Ascending aorta (tissue), 2 donors: ENCODE data around the gene AFF3. TPM values are rescaled to one million over a fixed set of nuclear protein-coding genes. Genes with fewer than 3 reads are reported as not detected.

Experiments
- DNase-seq, 2 donors: peaks; one replicate each; pipeline ENCODE4 v3.0.0-alpha.2; 2019; ENCODE audit warnings: low spot score in 2 of 2
- H3K27ac ChIP-seq, 2 donors: fragments of 200-600 bp; sonication (generic); one replicate each; pipeline ENCODE4 v1.5.1; 2016 to 2017; ENCODE audit warnings: mild to moderate bottlenecking in 1 of 2
- H3K27me3 ChIP-seq: fragments of 200-600 bp; sonication (generic); one replicate; pipeline ENCODE4 v1.5.1; 2017
- H3K36me3 ChIP-seq, 2 donors: fragments of 200-600 bp; sonication (generic); one replicate each; pipeline ENCODE4 v1.5.1; 2016
- H3K4me1 ChIP-seq, 2 donors: fragments of 200-600 bp; sonication (generic); one replicate each; pipeline ENCODE4 v1.5.1; 2016 to 2017; ENCODE audit warnings: mild to moderate bottlenecking in 1 of 2
- H3K4me3 ChIP-seq, 2 donors: fragments of 200-600 bp; sonication (generic); one replicate each; pipeline ENCODE4 v1.5.1; 2016 to 2017; ENCODE audit warnings: mild to moderate bottlenecking in 1 of 2
- H3K9me3 ChIP-seq, 2 donors: fragments of 200-600 bp; sonication (generic); one replicate each; pipeline ENCODE4 v1.5.1; 2016
- intact Hi-C: fragments of 100-400 bp; cut with DNase I; formaldehyde crosslinking; loops from one replicate; pipeline ENCODE4 v1.15.1; 2023
- total RNA-seq: library from RNA; depleted of rRNA; stranded (reverse); fragments of >200 nt; gene quantifications from one replicate; pipeline ENCODE4 v1.1.0, GENCODE V29; 2016
- TF ChIP-seq, protein P1 (sequence below), 3 experiments: fragments of 200-600 bp in 2 of 3; fragments of 450-650 bp in 1 of 3; sonication (generic) in 2 of 3; IDR thresholded peaks; one replicate each; pipeline ENCODE4 v1.5.1; 2016 to 2019; ENCODE audit warnings: antibody characterized with exemption in 3 of 3, mild to moderate bottlenecking in 1 of 3, moderate library complexity in 1 of 3

The AFF3 gene
- total RNA-seq, 1 donor from 2014 or later, result 7.1 TPM

DNA sequence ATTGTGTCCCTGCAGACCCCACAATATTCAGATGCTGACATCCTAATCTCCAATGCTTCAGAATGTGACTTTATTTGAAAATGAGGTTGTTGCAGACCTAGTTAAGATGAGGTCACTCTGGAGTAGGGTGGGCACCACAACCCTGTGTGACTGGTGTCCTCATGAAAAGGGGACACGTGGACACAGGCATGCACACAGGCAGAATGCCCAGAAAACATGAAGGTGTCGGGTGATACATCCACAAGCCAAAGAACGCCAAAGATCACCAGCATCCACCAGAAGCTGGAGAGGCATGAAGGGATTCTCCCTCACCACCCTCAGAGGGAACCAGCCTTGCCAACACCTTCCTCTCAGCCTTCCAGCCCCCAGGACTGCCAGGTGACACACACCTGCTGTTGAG is 69.3 kb downstream of the AFF3 start:
- Histone ChIP-seq H3K4me1 (no peaks in the 10 kb centered on the region), H3K27ac (no peak overlapping the region)
- intact Hi-C loops, result no loop called here

DNA sequence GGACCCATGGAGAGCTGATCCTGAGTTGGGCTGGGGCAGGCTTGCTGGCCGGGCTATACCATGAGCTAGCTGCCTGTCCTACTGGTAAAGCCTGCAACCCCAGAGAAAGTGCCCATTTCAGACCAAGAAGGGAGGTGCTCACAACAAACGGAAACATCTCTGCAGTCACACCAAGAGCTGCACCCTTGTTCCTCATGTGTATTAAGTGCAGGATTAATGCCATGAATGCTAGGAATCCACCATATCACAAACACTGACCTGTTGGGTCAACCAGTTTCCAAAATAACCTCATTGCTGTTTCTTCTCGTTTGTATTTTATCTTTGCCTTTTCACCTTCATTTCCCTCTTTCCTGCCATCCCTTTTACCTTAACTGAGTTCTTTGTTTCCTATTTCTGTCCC is 69.9 kb downstream of the AFF3 start:
- Histone ChIP-seq H3K4me3 (no peak overlapping the region), H3K27me3 (no peaks in the 10 kb centered on the region), H3K36me3 (no peaks in the 10 kb centered on the region), H3K9me3 (no peaks in the 10 kb centered on the region), H3K27ac (no peak overlapping the region), H3K4me1 (no peaks in the 10 kb centered on the region)
- no peak for DNase-seq
- TF ChIP-seq, protein P1, sequence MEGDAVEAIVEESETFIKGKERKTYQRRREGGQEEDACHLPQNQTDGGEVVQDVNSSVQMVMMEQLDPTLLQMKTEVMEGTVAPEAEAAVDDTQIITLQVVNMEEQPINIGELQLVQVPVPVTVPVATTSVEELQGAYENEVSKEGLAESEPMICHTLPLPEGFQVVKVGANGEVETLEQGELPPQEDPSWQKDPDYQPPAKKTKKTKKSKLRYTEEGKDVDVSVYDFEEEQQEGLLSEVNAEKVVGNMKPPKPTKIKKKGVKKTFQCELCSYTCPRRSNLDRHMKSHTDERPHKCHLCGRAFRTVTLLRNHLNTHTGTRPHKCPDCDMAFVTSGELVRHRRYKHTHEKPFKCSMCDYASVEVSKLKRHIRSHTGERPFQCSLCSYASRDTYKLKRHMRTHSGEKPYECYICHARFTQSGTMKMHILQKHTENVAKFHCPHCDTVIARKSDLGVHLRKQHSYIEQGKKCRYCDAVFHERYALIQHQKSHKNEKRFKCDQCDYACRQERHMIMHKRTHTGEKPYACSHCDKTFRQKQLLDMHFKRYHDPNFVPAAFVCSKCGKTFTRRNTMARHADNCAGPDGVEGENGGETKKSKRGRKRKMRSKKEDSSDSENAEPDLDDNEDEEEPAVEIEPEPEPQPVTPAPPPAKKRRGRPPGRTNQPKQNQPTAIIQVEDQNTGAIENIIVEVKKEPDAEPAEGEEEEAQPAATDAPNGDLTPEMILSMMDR (IDR thresholded peaks at IDR 0.05), result no peak
- intact Hi-C loops, result no loop called here

More for the DNA sequence above, 69.3 kb downstream of the AFF3 start:
- TF ChIP-seq, protein P1 (IDR thresholded peaks at IDR 0.05), result no peak
- Histone ChIP-seq H3K27me3 (no peaks in the 10 kb centered on the region), H3K4me3 (no peak overlapping the region), H3K36me3 (no peaks in the 10 kb centered on the region), H3K9me3 (no peaks in the 10 kb centered on the region)
- DNase-seq, result no peak

DNA sequence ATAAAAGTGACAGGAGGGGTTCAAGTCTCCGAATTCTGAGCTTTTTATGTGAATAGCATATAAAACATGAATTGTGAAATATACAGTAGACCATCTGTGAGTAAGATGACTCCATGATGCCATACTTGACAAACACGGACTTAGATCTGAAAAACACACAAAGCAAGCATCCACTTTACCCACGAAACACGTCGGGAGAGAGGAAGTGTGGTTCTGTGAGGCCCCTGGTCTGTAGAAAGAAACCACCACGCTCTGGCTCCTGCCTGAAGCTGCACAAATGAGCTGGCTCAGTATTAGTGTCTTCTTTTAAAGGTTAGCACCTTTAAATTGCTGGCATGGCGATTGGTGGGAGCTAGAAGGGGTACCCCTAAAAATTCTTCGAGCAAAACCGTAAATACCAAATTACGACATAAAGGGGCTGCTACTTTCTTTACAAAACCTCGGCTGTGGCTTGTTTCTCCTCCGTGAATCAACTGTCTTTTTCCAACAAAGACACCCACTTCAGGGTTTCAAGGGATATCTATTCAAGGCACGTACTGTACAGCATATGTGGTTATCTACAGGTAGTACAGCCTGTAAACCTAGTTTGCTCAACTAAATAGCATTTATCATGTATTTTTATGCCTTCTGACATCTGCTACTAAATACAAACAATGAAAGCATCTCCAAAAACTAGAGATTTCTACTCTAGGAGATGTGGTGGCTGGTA is 70.9 kb downstream of the AFF3 start:
- no peak for DNase-seq
- H3K4me3 ChIP-seq, result no peak overlapping the region
- H3K36me3 ChIP-seq, result no peaks in the 10 kb centered on the region
- no peaks in the 10 kb centered on the region for H3K9me3 ChIP-seq
- intact Hi-C loops, result no loop called here
- no peak overlapping the region for H3K27ac ChIP-seq
- TF ChIP-seq, protein P1 (IDR thresholded peaks at IDR 0.05), result no peak
- H3K27me3 ChIP-seq, result no peaks in the 10 kb centered on the region
- H3K4me1 ChIP-seq, result no peaks in the 10 kb centered on the region

DNA sequence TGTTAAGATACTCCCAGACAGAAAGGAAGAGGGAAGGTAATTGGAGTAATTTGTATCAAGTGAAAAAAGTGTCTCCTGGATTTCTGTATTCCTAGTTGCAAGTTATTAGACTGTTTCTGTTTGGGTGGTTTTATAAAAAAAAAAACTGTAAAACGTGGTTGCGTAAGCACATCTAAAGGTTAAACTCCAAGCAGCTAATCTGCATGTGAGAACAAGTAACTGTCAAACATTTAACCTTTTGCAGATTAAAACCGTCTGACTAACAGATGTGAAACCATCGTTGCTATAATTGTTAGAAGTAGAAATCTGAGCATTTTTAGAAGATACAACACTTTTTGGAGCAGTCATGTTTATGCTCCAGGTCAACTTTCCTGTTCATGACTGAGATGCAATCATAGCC is 72.3 kb downstream of the AFF3 start:
- intact Hi-C loops, result no loop called here
- H3K27ac ChIP-seq, result no peak overlapping the region
- TF ChIP-seq, protein P1 (IDR thresholded peaks at IDR 0.05), result no peak
- no peak for DNase-seq
- H3K9me3 ChIP-seq, result no peaks in the 10 kb centered on the region
- H3K27me3 ChIP-seq, result no peaks in the 10 kb centered on the region
- H3K4me1 ChIP-seq, result no peaks in the 10 kb centered on the region
- H3K4me3 ChIP-seq, result no peak overlapping the region
- H3K36me3 ChIP-seq, result no peaks in the 10 kb centered on the region

DNA sequence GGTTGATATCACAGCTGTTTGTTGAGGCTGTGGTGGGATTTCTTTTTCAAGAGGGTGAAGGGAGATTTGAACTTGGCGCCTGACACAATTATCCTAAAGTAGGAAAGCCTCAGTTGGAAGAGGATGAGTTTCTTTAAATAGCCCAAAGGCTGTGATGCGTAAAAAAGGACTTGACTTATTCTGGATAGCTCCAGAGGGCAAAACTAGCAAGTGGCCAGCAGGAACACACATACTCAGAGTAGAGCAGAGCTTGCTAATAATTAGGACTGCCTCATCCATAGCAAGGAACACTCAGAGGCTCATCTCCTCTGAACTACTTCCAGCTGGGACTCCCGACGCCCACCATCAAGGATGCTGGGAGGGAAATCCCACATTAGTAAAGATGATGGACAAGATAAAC is 74.0 kb downstream of the AFF3 start:
- H3K4me1 ChIP-seq, result no peaks in the 10 kb centered on the region

More for the DNA sequence above, 74.0 kb downstream of the AFF3 start:
- H3K27ac ChIP-seq, result no peak overlapping the region
- intact Hi-C loops, result no loop called here
- no peaks in the 10 kb centered on the region for H3K36me3 ChIP-seq
- H3K4me3 ChIP-seq, result no peak overlapping the region
- TF ChIP-seq, protein P1 (IDR thresholded peaks at IDR 0.05), result no peak
- no peaks in the 10 kb centered on the region for H3K9me3 ChIP-seq
- no peaks in the 10 kb centered on the region for H3K27me3 ChIP-seq
- DNase-seq, result no peak
